ENCODE measurements around the gene MGME1.
"Not testable (repeated sequence)": the region's sequence is repeated elsewhere in the genome, so short reads cannot be mapped to it uniquely, and the experiment has no call there.

Gene MGME1

GRCh38 chr20:17995967-17996819 is 27.4 kb downstream of the MGME1 start:
- peak; percentile 22 to 35 for DNase-seq

GRCh38 chr20:17998446-17998845 is 29.6 kb downstream of the MGME1 start:
- no peak for DNase-seq

DNA sequence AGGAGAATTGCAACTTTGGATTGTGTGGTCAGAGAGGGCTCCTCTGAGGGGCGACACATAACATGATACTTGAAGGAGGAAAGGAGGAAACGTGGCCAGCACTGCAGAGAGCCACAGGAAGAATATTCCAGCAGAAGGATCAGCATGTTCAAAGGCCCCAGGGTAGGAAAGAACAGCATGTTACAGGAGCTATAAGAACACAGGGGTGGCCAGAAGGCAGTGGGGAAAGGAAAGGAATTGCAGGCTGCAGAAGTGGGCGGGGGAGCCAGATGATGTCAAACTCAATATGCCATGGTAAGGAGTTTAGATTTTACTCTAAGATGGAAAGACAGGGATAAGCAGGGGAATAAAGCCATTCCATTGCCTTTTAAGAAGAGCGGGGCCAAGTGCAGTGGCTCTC is 30.7 kb downstream of the MGME1 start:
- no peak for DNase-seq

GRCh38 chr20:18001131-18001921 is 32.5 kb downstream of the MGME1 start:
- no peak for DNase-seq

DNA sequence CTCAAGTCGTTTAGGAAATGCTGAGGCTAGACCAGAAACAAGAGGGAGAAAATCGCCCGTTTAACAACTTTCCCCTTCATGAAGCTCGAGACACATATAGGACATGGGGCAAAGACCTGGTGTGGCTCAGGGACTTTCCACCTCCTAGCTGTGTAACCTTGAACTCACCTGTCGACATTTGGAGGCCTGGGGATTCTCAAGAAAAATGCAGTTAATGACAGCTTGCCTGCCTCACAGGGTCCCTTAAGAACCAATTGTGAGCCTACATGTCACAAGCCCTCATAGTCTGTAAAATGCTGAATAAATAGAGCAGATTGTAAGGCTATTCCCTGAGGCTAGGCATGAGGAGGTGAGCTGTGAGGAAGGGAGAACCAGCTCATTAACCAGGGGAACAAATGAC is 35.1 kb downstream of the MGME1 start:
- no peak for DNase-seq

DNA sequence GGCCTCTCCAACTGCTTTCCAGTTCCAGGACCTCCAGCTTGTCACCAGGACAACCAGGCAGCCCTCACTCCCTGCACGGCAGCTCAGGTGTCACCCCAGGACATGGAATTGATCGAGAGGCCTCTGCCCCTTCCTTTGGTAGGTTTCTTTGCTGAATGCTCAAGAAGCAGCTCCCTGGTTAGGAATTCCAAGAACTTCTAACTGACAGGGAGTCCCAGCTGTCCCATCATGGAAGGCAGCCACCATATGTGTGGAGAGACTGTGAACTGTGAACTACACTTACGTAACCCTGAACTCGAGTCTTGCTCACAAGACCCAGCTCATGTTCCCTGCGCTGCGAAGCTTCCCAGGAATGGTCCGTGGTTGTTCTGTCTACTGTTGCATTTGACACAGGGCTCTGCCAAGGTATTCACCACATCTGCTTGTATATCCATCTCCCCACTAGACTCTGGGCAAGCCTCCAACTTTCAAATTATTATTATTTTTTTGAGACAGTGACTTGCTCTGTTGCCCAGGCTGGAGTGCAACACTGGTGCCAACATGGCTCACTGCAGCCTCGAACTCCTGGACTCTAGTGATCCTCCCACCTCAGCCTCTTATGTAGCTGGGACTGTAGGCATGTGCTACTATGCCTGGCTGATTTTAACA is 35.7 kb downstream of the MGME1 start:
- no peak for DNase-seq

DNA sequence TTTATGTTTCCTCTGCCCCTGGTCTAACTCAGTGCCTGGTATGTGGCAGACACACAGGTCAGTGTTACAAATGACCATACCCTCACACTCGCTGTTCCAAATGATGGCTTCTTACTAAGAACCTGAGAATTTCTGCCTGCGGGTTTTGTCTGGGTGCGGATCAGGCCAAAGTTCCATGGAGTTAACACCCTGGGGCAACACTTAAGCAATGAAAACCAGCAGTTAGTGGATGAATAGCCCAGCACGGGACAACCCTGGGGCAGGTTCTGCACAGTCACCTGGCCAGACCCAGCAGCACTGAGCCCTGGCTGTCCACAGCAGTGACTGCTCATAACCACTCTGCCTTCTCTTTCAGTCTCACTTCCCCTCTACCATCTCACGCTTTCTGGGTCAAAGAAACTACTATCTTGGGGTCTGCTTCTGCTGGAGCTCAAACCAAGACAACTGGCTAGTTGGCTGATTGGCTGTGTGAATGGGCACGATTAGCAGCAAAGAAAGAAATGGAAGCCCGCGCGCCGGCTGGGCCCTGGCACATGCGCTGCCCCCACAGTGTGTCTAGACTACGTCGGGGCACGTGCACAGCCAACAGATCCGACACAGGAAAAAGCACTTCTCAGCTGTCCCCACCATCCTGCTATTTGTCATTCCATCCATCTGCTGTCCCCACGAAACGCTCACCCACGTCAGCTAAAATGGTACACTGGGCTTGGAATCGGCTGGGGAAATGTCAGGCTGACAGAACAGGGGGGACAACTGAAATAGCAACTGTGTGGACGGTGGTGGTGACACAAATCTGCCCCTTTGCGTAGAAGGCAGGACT is 36.6 kb downstream of the MGME1 start:
- no peak for DNase-seq

DNA sequence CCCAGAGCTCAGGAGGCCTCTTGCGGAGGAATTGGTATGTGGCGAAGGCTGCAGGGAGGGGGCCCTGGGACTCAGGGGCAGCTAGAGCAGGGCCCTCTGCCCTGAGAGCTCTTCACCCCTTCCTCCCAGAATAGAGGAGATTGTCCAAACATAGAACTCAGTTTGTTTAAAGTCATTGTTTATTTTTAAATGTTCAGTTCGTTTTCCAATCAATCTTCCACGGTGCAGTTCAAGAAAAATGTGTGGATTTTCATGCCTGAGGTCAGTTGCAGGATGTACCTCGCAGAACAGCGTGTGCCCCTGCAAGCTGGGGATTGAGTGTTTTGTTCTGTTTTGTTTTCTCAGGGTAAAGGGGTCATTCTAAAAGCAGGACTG is 37.2 kb downstream of the MGME1 start:
- DNase-seq: no peak

DNA sequence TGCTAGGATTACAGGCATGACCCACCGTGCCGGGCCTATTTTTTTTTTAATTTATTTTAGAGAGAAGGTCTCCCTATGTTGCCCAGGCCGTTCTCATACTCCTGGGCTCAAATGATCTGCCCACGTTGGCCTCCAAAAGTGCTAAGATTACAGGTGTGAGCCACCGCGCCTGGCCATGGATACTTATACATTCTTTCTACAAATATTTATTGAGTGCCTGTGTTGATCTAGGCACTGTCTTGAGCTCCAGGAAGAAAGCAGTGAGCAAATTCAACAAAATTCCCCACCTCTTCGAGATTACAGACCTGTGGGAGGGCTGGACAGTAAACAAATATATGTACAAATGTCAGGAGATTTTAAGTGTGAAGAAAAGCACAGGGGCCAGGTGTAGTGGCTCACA is 37.9 kb downstream of the MGME1 start:
- DNase-seq: no peak

GRCh38 chr20:18007534-18008292 is 38.9 kb downstream of the MGME1 start:
- no peak for DNase-seq

GRCh38 chr20:18009116-18009515 is 40.3 kb downstream of the MGME1 start:
- no peak for DNase-seq

- DNase-seq: no peak
Measured at GRCh38 chr20:18011482-18011881, 42.7 kb downstream of the MGME1 start.

DNA sequence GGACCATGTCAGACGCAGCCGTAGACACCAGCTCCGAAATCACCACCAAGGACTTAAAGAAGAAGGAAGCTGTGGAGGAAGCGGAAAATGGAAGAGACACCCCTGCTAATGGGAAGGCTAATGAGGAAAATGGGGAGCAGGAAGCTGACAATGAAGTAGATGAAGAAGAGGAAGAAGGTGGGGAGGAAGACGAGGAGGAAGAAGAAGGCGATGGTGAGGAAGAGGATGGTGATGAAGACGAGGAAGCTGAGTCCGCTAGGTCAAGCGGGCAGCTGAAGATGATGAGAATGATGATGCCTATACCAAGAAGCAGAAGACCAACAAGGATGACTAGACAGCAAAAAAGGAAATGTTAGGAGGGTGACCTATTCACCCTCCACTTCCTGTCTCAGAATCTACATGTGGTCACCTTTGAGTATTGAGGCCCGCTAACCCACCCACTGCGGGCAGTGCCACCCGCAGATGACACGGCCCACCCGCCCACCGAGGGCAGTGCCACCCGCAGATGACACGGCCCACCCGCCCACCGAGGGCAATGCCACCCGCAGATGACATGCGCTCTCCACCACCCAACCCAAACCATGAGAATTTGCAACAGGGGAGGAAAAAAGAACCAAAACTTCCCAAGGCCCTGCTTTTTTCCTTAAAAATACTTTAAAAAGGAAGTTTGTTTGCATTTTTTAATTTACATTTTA is 43.3 kb downstream of the MGME1 start:
- DNase-seq: no peak

- no peak for DNase-seq
Measured at GRCh38 chr20:18012901-18013300, 44.1 kb downstream of the MGME1 start.

DNA sequence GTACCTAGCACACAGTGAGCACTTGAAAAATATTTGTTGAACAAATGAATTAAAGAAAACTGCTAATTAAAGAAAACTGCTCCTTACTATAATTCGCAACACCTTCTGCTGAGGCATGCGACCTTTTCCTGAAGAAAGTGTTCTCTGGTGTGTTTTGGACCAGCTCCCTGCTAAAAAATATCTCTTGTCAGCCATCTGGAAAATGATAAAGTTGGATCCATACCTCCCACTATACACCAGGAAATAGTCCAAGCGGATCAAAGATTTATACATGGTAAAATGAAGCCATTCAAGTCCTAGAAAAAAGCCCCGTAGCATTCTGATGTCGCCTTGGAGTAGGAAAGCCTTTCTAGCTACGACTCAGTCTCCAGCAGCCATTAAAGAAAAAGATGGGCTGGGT is 45.6 kb downstream of the MGME1 start:
- DNase-seq: no peak

DNA sequence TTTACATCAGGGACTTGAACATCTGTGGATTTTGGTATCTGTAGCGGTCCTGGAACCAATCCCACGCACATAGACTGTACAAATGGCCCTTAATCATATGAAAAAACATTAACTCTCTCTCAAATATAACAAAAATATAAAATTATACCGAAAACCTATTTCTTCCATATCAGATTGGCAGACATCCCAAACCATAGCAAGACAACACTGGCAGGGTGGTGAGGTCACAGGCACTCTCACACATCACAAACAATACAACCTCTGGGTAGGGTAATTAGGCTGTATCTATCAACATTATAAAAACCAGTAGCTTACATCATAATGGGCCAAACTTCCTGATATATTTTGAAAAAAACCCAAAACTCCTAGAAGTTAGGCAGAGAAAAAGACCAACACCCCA is 48.0 kb downstream of the MGME1 start:
- no peak for DNase-seq

DNA sequence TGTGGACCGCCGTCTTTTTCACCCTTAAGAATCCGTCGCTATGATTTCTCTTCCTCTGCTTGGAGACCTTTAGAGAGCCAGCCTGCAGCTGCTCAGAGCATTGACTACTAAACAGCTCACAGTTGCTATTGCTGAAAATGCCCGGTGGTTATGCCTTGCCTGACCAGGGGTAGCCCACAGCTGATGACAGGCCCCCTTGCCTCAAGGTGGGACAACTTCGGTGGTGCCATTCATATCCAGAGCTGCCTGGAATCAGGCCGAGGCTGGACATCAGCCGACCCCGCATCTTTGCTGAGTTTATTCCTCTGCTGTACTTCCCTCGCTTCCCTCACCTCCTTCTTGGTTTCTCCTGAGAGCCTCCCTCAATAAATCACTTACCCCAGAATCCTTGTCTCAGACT is 49.3 kb downstream of the MGME1 start:
- DNase-seq: no peak

DNA sequence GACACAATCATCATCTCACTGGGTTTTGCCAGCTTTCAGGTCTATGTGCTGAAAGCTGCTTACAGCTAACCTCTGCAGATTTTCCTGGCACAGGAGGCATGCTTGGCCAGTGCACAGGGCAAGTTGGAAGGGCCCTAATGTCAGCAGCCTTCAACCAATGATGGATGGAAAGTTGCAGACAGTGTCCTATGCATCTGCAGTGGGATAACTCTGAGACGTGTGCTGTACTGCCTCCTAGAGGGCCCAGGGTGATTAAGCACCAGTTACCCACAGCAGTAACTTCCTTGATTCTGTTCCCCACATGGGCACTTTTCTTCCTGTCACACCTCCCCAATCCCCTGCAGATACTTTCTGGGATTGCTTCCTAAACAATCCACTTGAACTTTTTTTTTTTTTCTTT is 50.2 kb downstream of the MGME1 start:
- DNase-seq: peak in 1 of 2 donors; percentile 7

DNA sequence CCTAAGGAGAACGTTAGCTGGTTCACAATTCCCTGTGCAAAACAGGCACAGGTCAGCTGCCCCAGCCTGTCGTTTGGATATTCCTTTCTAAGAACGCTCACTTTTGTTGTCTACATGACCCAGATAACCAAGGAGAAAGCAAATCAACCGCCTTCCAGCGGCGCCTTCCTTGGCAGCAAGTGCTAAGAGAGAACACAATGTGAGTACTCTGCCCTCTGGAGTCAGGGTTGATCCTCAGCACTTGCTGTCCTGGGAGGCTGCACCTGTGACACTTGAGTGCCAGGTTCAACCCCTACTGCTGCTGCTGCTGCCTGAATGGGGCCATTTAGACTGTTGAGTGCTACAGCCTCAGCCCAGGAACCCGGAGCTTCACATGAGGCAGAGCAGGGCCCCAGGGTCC is 52.1 kb downstream of the MGME1 start:
- DNase-seq: no peak

GRCh38 chr20:18024606-18025127 is 55.8 kb downstream of the MGME1 start:
- DNase-seq: no peak

- DNase-seq: not testable (repeated sequence)
Measured at GRCh38 chr20:18027011-18027410, 58.2 kb downstream of the MGME1 start.
